ENCODE results near the gene MT3.

MT3 gene

GRCh38 chr16:56631832-56632155 is 42.5 kb downstream of the MT3 start:
- DNase-seq = no peak

DNA sequence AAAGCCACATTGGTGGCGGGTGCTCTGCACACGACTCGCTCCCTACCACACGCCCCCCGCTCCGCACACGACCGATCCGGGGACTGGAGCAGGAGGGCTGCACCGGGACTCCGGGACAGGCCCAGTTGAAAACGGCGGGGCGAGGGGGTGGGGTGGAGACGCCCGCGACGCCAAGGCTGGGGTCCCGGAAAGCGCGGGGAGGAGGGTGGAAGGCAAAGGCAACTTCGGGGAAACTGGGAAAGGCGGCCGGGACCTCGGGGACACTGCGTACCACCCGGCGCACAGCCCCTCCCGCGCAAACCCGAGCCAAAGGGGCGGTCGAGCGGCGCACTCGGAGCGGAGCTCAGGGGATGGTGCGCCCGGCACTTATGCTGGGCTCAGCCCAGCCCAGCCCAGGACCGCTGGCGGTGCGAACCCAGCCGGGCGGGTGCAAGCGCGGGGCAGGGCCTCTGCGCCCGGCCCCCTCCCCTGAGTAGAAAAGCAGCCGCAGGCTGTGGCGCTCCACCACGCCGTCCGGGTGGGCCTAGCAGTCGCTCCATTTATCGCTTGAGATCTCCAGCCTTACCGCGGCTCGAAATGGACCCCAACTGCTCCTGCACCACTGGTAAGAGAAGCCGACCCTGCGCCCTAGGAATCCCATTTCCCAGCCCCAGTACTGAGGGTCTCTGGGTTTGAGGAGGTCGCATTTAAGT is 43.0 kb downstream of the MT3 start, which contains the start of gene MT1M:
Gene MT1M, plus strand, starts transcription at position 504 of the 692 bp plus-strand sequence. Its CDS starts 73 bp downstream, at position 577.
- no peak for DNase-seq

DNA sequence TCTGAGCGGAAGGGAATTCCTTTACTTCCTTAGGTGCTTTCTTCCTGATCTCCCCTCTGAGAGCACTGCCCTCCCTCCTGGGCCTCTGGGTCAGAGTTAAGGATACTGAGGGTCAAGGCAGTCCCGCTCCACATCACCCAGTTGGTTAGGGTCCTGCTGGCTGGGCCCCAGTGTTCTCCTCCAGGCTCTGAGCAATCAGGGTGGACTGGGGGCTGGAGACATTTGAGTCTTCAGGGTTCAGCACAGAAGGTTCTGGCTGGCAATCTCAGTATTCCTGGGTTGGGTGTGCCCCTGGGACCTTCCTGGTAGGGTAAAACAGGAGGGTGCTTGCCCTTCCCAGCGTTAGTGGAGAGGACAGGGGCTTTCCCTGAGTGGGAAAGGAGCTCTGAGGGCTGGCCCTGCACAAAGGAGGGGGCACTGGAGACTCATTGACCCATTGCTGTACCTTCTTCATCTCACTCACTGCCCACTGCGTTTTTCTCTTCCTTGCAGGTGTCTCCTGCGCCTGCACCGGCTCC is 43.6 kb downstream of the MT3 start:
- DNase-seq = no peak

- DNase-seq = no peak
Observed at GRCh38 chr16:56633535-56633934, 44.2 kb downstream of the MT3 start.

DNA sequence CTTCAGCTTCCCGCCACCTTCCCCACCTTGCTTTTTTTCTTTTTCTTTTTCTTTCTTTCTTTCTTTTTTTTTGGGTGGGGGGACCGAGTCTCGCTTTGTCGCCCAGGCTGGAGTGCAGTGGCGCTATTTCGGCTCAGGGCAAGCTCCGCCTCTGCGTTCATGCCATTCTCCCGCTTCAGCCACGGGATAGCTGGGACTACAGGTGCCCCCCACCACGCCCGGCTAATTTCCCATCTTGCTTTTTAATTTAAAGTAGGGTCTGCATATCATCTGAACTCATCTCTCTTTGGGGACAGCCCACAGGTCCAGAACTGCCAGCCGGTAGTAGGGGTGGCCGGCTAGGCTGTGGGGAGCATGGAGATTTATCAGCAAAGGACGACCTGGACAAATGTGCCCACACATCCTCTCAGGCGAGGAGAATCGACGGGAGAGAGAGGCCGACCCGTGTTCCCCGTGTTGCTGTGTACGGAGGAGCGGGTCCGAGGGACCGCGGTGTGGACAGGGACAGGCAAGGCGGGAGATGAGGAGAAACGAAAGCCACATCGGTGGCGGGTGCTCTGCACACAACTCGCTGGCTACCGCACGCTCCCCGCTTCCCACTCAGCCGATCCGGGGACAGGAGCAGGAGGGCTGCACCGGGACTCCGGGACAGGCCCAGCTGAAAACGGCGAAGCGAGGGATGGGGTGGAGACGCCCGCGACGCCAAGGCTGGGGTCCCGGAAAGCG is 45.5 kb downstream of the MT3 start:
- no peak for DNase-seq

DNA sequence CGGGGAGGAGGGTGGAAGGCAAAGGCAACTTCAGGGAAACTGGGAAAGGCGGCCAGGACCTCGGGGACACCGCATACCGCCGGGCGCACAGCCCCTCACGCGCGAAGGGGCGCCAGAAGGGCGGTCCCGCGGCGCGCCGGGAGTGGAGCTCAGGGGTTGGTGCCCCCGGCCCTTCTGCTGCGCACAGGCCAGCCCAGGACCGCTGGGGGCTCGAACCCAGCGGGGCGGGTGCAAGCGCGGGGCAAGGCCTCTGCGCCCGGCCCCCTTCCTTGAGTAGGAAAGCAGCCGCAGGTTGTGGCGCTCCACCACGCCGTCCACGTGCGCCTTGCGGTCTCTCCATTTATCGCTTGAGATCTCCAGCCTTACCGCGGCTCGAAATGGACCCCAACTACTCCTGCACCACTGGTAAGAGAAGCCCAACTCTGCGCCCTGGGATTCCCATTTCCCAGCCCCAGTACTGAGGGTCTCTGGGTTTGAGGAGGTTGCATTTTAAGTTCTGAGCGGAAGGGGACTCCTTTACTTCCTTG is 46.2 kb downstream of the MT3 start:
- DNase-seq = no peak

- DNase-seq = no peak
Observed at GRCh38 chr16:56636616-56637413, 47.5 kb downstream of the MT3 start.

GRCh38 chr16:56637814-56638750 is 48.8 kb downstream of the MT3 start, which contains the start of gene MT1A:
TSS of gene MT1A (plus strand) at chr16:56638666. CDS start at chr16:56638739, 73 bp downstream.
- no peak for DNase-seq

DNA sequence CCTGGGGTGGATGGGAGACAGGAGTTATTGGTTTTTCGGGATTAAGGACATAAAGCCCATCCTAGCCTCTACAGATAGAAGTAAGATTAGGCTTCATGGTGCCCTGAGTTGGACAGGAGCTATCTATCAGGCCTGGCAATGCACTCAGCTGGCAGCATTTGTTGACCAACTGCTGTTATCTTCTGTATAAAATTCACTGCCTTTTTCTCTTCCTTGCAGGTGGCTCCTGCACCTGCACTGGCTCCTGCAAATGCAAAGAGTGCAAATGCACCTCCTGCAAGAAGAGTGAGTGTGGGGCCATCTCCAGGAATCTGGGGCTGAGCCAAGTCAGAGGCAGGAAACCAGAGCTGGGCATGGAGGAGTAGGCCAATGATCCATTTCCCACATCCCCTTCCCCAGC is 49.7 kb downstream of the MT3 start:
- no peak for DNase-seq

- DNase-seq = no peak
Observed at GRCh38 chr16:56640076-56640475, 50.7 kb downstream of the MT3 start.
